Stimulated activated CD4-positive, alpha-beta T cell treated with anti-CD3 and anti-CD28 coated beads, Interleukin-1b, Interleukin-23, amount 100 ng/mL, for 4 hours (primary cell): Measurements from ENCODE around the gene PPP4R3A.
"Not testable (repeated sequence)": the region's sequence is repeated elsewhere in the genome, so short reads cannot be mapped to it uniquely, and the experiment has no call there.

ENCODE experiments used
- DNase-seq, 2 donors: peaks; one replicate each; pipeline ENCODE4 v3.0.0-alpha.2; 2020; ENCODE audit warnings: low read depth in 2 of 2

Gene PPP4R3A

GRCh38 chr14:91510171-91511042 lies at the start of gene PPP4R3A:
PPP4R3A (minus strand) TSS chr14:91510310; CDS start chr14:91509647, 663 bp downstream.
- DNase-seq = peak; percentile 89 to 90

DNA sequence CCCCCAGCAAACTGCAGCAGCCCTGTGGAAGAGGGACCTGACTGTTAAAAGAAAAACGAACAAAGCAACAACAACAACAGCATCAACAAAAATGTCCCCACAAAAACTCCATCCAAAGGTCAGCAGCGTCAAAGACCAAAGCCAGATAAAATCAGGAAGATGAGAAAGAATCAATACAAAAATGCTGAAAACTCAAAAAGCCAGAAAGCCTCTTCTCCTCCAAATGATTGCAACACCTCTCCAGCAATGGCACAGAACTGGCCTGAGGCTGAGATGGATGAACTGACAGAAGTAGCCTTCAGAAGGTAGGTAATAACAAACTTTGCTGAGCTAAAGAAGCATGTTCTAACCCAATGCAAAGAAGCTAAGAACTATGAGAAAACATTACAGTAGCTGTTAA lies 45.4 kb upstream of the PPP4R3A start:
- no peak for DNase-seq

DNA sequence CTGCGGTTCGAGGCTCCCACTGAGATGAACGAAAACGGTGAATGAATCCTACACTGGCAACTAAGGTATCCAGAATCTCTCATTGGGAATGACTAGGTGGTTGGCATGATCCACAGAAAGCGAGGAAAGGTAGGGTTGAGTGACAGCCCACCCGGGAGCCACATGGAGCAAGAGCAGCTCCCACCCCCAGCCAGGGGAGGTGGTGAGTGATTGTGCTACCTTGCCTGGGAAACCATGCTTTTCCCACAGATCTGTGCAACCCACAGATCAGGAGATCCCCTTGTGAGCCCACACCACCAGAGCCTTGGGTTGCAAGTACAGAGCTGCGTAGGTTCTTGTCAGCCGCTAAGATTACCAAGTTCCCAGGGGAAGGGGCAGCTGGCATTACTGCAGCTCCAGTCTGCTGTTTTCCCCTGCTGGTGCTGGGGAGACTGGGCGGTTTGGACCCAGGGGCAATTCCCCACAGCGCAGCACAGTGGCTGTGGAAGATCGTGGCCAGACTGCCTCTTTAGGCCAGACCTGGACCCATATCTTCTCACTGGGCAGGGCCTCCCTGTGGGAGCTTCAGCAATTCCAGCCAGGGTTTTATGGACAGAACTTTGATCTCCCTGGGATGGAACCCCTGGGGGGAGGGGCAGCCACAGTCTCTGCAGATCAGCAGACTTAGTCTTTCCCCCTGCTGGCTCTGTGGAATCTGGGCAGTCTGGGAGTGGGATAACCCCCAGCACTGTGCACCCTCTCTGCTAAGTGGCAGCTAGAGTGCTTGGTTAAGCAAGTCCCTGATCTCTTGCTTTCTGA lies 44.6 kb upstream of the PPP4R3A start:
- DNase-seq = no peak

GRCh38 chr14:91548108-91548507 lies 38.0 kb upstream of the PPP4R3A start:
- DNase-seq = no peak

- DNase-seq = no peak
Measured at GRCh38 chr14:91545946-91546716, 36.0 kb upstream of the PPP4R3A start.

- DNase-seq = no peak
Measured at GRCh38 chr14:91545204-91545603, 35.1 kb upstream of the PPP4R3A start.

DNA sequence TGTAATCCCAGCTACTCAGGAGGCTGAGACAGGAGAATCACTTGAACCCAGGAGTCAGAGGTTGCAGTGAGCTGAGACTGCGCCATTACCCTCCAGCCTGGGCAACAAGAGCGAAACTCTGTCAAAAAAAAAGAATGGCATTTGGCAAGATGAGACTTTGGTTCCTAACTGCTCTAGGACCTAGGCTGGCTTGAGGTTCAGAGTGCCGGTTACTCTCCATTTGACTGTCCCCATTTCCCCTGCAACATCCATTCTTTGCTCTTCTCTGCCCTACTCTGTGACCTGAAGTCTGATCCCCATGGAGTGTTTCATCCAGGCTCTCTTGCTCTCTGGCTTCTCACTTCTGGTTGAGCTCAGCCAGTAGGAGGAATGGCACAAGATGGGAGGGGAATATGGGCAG lies 26.2 kb upstream of the PPP4R3A start:
- no peak for DNase-seq

GRCh38 chr14:91534059-91534458 lies 23.9 kb upstream of the PPP4R3A start:
- DNase-seq = not testable (repeated sequence)

- DNase-seq = no peak
Measured at GRCh38 chr14:91533623-91534022, 23.5 kb upstream of the PPP4R3A start.

DNA sequence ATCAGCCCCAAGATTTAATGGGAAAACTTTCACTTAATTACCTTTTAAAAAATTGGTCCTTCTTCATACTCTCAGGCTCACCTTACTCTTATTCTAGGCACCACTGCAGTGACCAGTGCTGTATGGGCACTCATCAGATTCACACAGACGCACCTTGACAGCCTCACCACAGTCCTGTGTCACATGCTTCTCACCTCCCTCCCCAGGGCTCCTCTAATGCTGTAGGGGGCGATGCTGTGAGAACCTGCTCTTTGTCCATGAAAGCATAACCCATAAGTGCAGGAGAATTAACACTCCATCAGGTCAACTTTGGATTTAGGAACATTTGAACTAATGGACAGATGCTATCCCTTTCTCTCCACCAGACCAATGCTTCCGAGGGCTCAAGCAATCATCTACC lies 13.9 kb upstream of the PPP4R3A start:
- no peak for DNase-seq

GRCh38 chr14:91521061-91521640 lies 11.0 kb upstream of the PPP4R3A start:
- no peak for DNase-seq

DNA sequence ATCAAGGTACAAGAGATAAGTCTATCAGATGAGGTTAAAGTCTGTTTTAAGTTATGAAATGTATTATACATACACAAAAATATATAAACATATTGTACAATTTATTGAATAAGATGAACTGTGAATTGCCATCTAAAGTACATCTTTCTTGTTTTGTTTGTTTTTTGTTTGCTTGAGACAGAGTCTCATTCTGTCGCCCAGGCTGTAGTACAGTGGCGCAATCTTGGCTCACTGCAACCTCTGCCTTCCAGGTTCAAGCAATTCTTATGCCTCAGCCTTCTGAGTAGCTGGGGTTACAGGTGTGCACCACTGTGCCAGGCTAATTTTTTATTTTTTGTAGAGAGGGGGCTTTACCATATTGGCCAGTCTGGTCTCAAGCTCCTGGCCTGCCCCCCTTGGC lies 10.0 kb upstream of the PPP4R3A start:
- no peak for DNase-seq

- DNase-seq = no peak
Measured at GRCh38 chr14:91519239-91520036, 9.3 kb upstream of the PPP4R3A start.

DNA sequence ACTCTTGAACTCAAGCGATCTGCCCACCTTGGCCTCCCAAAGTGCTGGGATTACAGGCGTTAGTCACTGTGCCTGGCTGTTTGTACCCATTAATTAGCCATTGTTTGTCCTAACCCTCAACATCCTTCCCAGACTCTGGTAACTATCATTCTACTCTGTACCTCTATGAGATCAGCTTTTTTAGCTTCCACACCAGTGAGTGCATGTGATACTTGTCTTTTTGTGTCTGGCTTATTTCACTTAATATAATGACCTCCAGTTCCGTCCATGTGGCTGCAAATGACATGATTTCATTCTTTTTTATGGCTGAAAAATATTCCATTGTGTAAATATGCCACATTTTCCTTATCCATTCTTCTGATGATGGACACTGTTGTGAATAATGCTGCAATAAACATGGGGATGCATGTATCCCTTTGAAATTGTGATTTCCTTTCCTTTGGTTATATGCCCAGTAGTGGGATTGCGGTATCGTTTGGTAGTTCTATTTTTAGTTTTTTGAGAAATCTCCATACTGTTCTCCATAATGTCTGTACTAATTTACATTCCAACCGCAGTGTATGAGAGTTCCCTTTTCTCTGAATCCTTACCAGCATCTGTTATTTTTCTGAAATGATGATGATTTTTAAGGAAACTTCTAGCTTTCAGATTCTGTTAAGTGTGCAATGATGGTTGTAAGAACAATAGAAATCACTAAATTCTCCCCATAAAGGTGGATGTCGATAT lies 6.7 kb upstream of the PPP4R3A start:
- DNase-seq = no peak

DNA sequence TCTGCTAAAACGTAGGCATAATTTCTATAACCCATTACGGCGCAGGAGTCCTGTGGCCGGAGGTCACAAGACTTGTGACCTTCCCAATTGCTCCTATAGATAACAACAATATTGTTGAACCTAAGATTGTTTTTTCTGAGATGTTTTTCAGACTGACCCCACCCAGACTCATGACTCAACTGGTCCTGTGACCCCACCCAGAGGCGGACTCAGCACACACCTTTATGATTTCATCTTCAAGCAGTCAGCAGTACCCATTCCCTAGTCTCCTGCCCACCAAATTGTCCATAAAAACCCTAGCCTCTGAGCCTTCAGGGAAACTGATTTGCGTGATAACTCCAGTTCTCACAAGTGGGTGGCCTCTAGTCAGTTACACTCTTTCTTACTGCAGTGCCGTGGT lies 5.9 kb upstream of the PPP4R3A start:
- DNase-seq = no peak

- no peak for DNase-seq
Measured at GRCh38 chr14:91511043-91511383, 903 bp upstream of the PPP4R3A start.

DNA sequence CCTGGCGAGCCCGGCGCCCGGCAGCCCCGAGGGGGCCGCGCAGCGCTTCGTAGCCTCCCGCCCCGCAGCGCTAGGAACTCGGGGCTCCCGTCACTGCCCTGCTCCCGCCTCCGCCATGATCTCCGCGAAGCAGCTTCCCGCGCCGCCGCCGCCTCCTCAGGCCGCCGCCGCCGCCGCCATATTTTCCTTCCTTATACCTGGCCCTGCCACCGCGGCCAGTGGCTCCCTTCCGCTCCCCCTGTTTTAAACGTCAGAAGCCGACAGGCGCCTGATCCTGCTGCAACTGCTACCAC lies 286 bp downstream of the PPP4R3A start:
- no peak for DNase-seq

- peak; percentile 8 to 34 for DNase-seq
Measured at GRCh38 chr14:91509083-91509877, 830 bp downstream of the PPP4R3A start.

- no peak for DNase-seq
Measured at GRCh38 chr14:91508105-91508504, 2.0 kb downstream of the PPP4R3A start.

DNA sequence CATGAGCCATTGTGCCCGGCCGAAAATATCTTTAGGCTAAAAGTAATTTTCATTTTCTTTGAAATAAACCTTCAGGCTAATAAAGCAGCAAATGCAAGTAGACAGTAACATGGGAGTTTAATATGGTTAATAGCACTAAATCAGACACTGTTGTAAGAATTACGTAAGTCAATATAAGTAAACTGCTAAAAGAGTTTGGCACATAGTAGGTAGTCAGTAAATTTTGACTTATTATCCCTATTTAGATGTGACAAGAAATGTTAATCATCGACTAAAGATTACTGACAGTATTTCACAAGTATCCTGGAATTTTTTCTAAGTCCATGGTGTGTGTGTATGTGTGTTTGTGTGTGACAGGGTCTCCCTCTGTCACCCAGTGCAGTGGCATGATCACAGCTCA lies 3.9 kb downstream of the PPP4R3A start:
- no peak for DNase-seq
